OCI-M2 (cell line): ENCODE data around the gene TLR10.
"Not testable (repeated sequence)": the region's sequence is repeated elsewhere in the genome, so short reads cannot be mapped to it uniquely, and the experiment has no call there.

Source experiments
- DNase-seq: peaks from one replicate; lab custom pipeline; 2025; ENCODE audit not compliant: unreplicated experiment; lab: John Stamatoyannopoulos, UW

Gene TLR10

DNA sequence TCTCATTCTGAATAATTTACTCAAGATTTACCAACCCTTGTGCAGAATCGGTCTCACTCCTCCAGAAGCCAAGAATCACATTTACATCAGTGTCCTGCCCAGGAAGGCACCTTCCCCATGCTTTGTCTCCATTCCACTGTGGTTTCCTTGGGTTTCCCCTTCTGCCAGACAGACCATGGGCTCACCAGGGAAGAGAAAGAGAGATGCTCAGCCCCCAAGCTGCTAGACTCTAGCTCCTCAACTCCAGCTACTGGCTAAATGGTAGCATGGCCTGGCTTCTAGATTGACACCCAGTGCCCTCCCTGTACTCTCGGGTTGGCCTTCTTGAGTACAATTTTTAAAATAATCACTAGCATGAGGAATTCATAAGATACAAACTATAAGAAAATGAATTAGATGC lies 12.9 kb downstream of the TLR10 start:
- DNase-seq = no peak

DNA sequence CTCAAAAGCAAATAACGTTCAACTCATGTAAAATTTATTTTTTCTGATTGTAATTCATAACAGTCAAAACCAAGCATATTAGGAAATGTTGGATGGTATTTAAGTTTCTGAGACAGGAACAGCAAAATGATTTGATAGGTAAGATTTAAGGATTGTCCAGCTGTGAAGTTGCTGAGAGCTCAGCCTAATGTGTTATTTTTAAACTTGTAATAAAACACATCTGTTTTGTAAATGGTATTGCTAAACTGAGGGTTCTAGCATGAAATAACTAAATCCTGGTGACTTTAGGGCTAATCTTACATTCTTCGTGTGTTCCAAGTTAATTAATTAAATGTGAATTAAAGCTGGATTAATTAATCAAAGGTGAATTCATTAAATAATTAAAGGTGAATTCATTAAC lies 13.3 kb downstream of the TLR10 start:
- DNase-seq = no peak

DNA sequence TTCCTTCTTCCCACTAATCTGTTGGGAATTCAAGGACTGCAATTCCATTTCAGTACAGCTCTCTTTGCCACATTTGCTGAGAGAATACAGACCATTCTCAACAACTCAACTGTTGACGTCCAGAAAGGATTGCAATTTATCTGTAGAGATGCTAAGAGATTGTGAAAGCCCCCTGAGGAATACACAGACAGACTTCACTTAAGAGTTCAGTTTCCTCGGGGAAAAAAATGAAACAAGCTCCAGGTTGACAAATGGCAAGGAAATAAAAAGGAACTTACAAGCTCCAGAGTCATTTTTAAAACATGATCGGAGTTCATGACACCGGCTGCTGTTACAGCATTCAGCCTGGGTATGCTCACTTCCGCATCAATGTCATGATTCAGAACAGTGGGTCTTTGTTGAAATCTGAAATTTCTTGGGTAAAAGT lies 13.8 kb downstream of the TLR10 start:
- DNase-seq = no peak

DNA sequence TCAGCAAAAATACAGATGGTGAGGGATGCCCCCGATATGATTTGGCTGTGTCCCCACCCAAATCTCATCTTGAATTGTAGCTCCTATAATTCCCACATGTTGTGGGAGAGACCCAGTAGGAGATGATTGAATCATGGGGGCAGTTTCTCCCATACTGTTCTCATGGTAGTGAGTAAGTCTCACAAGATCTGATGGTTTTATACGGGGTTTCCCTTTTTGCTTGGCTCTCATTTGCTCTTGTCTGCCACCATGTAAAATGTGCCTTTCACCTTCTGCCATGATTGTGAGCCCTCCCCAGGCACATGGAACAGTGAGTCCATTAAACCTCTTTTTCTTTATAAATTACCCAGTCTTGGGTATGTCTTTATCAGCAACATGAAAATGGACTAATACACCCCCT lies 15.8 kb downstream of the TLR10 start:
- not testable (repeated sequence) for DNase-seq

DNA sequence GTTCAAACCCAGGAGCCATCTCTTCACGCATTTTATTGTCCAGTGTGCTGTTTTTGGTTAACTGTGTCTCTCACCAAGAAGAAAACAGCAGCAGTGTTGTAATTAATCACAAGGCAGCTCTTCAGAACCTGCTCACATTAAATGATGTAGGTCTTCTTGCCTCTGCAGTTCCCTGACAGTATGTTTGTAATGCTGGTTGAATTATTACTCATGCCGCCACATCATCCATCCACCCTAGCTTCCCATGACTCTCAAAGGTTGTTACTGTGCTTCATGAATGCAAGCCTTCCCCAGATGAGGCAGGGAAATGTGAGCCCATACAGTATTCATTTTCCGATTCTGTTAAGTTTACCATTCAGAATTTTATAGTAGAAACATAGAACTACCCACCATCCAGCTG lies 17.4 kb downstream of the TLR10 start:
- DNase-seq = no peak

DNA sequence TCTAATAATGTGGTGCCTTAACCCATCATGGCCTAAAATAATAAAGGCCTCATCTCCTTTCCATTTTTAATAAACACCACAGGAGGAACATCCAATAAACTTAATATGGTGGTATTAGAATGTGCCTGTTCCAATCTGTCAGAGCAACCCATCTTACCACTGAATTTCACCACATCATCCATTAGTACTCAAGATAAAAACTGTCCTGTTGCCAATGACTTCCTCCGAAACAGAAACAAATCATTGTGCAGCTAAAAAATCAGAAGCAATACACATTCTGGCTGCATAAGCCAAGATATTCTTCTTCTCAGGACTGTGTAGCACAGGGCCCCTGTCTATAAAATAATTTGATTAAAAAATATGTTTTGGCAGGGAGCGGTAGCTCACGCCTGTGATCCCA lies 18.5 kb downstream of the TLR10 start:
- DNase-seq = no peak

DNA sequence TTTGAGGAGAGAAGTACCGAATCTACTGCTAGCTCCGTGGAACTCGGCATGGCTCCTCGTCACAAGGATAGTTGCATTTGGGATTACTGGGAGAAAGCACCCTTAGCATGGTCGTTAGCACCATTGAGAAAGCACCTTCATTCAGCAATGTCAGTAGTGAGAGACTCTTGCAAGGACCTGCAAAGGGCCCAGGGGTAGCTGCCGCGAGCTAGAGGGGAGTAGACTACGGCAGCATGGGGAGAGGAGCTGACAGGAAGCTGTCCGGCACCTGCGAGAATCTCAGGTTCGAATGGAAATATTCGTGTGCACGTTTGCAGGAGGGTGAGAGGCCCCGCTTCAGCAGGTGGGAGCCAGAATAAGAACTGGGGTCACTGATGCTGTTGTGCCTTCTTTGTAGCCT lies 20.2 kb downstream of the TLR10 start:
- no peak for DNase-seq

DNA sequence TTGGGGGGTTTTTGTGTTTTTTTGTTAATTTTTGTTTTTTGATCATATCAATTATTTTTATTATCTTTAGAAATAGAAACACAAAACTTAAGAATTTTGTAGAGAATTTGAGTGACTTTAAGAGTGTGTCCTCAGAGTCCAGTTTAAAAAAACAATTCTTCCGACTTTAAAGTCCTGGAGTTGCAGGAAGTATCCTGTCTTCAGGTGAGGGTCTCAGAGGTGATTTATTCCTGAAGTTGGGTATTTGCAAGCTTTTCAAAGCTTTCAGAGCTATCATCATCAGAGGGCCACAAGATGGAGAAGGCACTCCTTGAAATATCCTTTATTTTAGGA lies 23.0 kb downstream of the TLR10 start:
- no peak for DNase-seq

DNA sequence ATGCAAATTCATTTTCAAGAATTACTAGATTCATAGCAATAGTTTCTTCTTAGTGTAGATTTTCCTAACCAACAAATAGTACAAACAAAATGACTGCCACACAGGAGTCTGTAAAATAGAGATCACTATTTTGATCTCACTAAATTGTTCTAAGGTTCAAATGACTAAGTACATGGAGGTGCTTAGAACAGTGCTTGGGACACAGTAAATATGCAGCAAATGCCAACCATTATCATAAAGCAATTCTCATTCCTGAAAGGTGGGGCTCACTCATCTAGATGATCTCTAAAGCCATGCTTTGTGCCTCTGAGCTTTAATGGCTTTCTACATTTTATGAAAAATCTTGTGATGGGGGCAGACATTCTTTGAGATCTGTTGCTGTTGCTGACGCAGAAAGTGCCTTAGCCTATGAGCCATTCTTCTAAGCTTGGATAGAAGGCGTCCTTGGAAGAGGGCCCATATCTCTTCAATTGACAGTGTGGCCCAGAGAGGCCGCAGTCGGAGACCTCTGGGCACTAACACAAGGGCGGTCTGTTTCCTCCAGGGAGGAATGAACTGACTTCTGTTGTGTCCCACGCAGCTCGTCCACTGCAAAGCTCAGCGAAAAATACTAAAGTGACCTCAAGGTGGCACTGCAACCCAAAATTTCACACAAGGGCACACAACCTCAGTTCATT lies 23.5 kb downstream of the TLR10 start:
- no peak for DNase-seq

DNA sequence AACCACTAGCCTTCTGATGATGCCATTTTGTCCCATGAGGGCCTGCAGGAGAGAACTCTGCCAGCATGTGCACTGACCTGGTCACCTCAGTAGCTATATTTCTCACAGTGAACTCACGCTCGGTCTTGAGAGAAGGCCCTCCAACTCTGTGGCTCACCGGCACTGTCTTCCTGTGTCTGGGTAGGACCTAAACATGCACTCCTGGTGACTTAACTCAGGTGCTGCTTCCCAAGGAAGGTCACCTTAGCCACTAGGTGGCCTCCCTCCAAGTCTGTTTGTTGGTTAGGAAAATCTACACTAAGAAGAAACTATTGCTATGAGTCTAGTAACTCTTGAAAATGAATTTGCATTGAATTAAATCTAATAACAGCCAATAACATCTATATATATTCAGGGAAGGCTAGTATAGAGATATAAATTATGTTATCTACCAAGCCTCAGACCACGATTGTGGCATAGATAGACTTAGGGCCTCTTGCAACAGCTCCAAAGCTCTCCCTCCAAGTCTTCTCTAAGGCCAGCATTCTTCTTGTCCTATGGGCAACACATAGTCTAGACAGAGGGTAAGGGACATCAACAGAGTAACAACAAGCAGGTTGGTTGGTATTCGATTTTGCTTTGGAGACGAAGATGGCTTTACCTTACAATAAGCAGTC lies 24.7 kb downstream of the TLR10 start:
- no peak for DNase-seq

DNA sequence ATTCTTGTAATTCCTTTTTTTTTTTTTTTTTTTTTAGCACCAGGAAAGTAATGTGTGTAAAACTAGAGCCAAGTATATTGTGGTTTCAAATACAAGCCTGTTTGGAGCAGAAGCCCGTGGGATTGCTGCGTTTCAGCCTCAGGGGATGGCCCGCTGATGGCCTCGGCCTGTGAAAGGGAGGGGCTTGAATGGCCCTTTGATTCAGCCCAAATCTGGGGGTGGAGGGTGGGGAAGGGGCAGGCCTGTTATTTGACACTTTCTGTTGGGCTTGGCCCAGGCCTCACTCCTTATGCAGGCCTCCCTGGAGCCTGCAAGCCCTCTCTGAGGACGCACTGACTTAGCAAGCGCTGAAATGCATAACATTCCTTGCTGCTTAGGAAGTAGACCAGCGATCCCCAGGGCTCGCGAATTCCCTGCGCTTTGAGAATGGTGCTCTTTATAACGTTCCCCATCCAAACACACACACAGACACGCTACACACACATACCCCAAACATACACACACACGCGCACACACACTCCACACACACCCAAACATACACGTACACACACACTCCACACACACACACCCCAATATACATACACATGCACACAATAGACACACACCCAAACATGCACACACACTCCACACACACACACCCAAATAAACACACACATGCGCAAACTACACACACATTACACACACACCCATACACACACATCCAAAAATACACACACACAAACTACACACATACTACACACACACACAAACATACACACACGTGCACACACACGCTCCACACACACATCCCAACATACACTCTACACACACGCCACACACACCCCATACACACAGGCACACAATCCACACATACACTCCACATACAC lies 29.6 kb downstream of the TLR10 start:
- no peak for DNase-seq

DNA sequence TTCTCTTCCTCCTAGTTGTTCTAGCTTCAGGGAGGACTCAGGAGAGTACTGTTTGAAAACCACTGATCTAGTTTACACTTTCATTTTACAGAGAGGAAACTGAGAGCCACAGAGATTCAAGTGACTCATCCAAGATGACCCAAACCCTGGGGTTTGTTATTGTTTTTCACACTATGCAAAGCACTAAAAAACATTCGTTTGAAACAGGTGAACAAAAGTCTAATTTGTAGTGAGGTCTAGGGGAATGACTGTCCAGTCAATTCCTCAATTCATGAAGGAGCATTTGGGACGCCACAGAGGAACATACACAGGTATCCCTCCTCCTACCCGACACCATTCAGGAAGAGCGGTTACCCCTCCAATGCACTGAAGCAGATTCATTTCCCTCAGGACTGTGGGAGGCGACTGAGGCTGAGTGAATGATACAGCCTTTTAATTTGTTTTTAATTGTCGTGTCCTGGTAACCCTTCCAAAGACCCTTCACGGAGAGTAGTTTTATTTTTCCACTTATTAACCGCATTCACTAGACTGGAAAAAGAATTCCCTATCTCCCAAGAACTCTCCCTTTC lies 30.3 kb downstream of the TLR10 start:
- no peak for DNase-seq

DNA sequence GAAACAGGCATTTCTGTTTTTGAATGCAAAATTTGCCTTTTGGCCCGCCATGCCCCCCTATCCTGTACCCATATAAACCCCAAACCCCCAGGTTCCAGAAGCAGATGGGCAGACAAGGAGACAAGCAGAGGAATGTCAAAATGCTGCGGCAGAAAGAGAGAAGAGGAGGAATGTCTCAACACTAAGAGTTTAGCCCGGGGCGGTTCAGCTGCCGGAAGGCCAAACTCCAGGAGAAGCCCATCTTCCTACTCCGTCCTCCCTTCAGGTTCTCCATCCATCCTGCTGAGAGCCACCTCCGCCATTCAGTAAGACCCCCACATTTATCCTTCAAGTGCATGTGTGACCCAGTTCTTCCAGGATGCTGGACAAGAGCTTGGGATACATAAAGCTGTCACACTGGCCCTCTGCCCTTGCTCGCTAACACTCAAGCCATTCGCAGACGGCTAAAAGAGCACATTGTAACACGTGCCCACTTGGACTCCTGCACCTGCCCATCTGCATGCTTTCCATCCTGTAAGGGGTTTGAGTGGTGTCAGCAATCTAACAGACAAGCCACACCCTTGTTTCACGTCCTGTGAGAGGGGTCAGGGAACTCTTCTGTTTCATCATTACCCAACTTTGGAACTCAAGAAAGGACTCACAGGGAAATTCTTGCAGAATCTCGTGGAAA lies 31.3 kb downstream of the TLR10 start:
- DNase-seq = no peak

DNA sequence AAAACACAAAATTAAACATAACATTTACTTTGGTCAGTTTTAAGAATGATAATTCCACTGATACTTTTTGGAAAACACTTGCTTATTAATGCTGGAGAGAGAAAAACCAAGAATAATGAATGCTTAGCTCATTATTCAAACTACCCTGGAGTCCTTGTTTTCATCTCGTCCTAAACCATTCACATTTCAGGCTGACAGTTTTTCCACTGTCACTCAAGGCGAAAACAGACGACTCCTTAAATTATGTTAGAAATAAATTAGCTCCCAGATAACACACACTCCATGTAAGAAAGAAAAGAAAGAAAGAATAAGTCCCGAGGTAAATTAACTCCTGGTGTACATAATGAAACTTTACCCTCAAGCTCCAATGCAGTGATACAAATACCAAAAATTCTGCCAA lies 33.5 kb downstream of the TLR10 start:
- DNase-seq = no peak

DNA sequence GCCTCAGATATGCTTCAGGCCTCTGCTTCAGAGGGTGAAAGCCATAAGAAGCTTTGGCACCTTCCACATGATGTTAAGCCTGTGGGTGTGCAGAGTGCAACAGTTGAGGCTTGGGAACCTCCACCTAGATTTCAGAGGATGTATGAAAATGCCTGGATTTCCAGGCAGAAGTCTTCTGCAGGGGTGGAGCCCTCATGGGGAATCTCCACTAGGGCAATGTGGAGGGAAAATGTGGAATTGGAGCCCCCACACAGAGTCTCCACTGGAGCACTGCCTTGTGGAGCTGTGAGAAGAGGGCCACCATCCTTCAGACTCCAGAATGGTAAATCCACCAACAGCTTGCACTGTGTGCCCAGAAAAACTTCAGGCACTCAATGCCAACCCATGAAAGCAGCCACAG lies 35.2 kb downstream of the TLR10 start:
- DNase-seq = no peak

DNA sequence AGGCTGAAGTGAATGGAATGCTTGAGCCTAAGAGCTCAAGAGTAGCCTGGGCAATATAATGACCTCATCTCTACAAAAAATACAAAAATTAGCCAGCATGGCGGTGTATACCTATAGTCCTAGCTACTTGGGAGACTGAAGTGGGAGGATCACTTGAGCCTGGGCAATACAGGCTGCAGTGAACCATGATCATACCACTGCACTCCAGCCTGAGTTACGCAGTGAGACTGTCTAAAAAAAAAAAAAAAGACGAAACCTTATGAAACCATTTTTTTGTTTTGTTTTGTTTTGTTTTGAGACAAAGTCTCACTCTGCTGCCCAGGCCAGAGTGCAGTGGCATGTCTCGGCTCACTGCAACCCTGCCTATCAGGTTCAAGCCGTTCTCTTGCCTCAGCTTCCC lies 36.9 kb downstream of the TLR10 start:
- no peak for DNase-seq

DNA sequence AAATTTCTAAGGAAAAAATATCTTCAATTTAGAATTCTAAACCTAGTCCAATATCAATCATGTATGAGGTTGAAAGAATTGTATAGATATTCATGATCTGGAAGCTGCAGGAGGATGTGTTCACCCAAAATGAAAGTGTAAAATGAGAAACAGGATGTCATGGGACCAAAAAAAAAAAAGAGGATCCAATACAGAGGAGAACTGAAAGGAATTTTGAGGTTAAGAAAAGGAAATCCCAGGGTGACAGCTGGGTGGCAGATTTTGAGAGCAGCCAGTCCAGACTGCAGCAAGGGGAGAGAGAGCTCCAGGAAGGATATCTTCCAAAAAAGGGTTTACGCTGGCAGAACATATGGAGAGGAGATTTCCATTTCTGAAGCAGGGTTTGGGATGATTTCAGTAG lies 38.9 kb downstream of the TLR10 start:
- DNase-seq = no peak

DNA sequence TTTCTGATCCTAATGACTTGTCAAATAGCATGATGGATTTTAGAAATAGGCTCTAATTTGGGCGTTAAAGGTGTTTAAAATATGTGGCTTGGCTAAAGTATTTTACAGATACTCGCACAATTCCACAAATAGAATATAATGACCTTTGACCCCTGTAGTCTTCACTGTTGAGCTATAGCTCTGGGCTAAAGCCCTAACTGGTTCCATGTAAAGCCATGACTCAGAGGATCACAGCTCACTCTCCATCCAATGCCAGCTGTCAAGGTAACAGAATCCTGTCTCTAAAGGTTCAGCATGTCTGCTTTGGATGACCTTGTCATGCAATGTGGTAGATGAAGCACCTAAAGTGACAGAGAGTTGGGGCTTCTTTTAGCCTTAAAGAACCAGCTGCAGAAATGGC lies 42.5 kb downstream of the TLR10 start:
- DNase-seq = no peak

DNA sequence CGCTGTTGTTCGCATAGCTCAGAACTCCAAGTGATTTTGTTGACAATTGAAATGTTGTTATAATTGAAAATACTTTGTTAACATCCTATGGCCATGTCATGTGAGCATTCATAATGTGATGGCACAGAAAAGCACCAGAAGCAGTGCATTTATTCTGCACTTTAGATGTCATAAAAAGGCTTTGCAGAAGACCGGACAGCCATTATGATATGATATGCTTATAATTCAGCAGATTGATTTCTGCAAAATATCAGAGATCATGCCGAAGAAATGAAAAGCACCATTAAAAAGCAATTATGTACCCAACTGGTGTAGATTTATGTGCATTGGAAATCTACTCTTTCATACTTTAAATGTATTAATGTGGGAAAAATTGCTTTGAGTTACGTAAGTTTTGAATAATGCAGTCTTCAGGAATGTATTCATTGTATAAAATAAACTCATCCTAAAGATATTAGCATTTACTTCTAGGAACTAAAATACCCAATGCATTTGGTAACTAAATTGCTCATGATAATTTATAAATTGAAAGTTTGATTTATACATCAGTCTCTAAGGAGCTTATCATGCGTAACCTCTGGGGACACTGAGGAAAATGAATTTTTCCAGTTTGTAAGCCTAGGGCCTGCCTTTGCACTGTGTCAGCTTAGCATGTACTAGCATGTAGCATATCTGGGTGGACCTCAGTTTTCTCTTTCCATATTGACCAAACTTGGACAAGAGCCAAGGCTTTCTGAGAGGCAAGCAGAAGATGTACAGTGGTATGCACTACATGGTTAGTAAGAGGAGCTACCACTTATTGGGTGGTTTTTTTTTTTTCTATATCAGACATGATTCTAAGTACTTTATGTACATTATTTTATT lies 43.6 kb downstream of the TLR10 start:
- no peak for DNase-seq

DNA sequence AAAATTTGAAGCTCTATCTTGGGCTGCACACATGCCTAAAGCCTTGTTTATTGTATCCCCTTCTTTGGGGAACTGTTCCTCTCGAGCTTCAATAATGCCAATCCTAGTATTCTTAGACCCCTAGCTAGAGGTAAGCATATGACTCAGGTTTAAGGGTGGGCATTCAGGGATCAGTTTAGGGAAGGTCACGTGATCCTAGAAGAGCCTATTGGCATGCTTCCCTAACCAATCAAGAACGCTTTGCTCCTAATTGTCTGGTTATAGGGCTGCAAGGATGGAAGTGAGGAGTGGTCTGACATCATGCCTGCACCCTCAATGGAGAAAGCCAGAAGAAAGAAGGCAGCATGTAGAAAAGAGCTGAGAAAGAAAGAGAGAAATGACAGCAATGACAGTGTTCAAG lies 46.9 kb downstream of the TLR10 start:
- DNase-seq = no peak
